ENCODE measurements around the gene SNAP25.

GRCh38 chr20:10268636-10269035, 50.0 kb downstream of the SNAP25 start:
- TF ChIP-seq CTCF (IDR thresholded peaks at IDR 0.05) (no peak), POLR2A (IDR thresholded peaks at IDR 0.05) (no peak)
